Psoas muscle (tissue), 8 donors: ENCODE results near the gene ZNF530. TPM values are rescaled to one million over a fixed set of nuclear protein-coding genes. Genes with fewer than 3 reads are reported as not detected.

Experiments
- ATAC-seq, 4 donors: fragments of 200-7000 bp; cut with Tn5 transposase; one replicate each; pipeline ENCODE4 v1.9.1; 2020; ENCODE audit warnings: moderate library complexity in 3 of 4, mild to moderate bottlenecking in 2 of 4
- DNase-seq, 2 donors: peaks; one replicate each; pipeline ENCODE4 v3.0.0-alpha.2; 2020
- H3K27ac ChIP-seq: fragments of 200-600 bp; one replicate; pipeline ENCODE4 v1.8.0; 2022
- H3K27me3 ChIP-seq, 3 donors: fragments of 200-600 bp in 1 of 3; one replicate each; pipeline versions ENCODE4 v1.6.1 to v1.8.0; 2013 to 2022; ENCODE audit warnings: low read length in 2 of 3, mild to moderate bottlenecking in 2 of 3, moderate library complexity in 1 of 3; ENCODE audit not compliant: insufficient read depth in 3 of 3
- H3K36me3 ChIP-seq, 2 donors: fragments of 200-600 bp in 1 of 2; one replicate each; pipeline versions ENCODE4 v1.6.1 to v1.8.0; 2013 to 2022; ENCODE audit warnings: low read depth in 1 of 2, mild to moderate bottlenecking in 1 of 2, moderate library complexity in 1 of 2; ENCODE audit not compliant: insufficient read depth in 1 of 2
- H3K4me1 ChIP-seq: fragments of 200-600 bp; one replicate; pipeline ENCODE4 v1.8.0; 2022
- H3K4me3 ChIP-seq: fragments of 200-600 bp; one replicate; pipeline ENCODE4 v1.8.0; 2022; ENCODE audit warnings: mild to moderate bottlenecking
- H3K9me3 ChIP-seq: fragments of 200-600 bp; one replicate; pipeline ENCODE4 v1.8.0; 2022
- WGBS, 3 donors: extraction: QIAGEN DNeasy Blood & Tissue Kit; methylation state at CpG; one replicate each; pipeline versions ENCODE4 v1.1.6 to v1.1.7; 2013; 5-methylcytosine and 5-hydroxymethylcytosine counted together
- intact Hi-C, 2 donors: fragments of 100-400 bp; cut with DNase I; formaldehyde crosslinking; loops; one replicate each; pipeline versions ENCODE4 v1.11.0 to v1.14.2; 2022
- polyA plus RNA-seq, 3 donors: library from polyadenylated mRNA; stranded (reverse); fragments of 200-250 nt; gene quantifications; one replicate each; pipeline ENCODE4 v1.2.3, GENCODE V29; 2013
- total RNA-seq, 4 donors: library from RNA; stranded (reverse); fragmentation: NEBNext Ultra II Directional in 2 of 4; extraction: Animal tissue kit (Norgen Biotek cat#: 25700) in 2 of 4; gene quantifications; one replicate each; pipeline versions ENCODE4 v1.2.1 to v1.2.4, GENCODE V29; 2021 to 2023
- TF ChIP-seq, protein P1 (sequence below): fragments of 200-600 bp; IDR thresholded peaks from one replicate; pipeline ENCODE4 v1.8.0; 2022; ENCODE audit warnings: antibody characterized with exemption
- donor health status: healthy with polysubstance abuse.
- donor health status: DM: no; HTN: no; CAD: no; lungs with moderate emphysema.
- donor health status: Bipolar disorder and iron deficiency.
- donor health status: healthy.
- donor health status: DM: yes; HTN: yes; CAD: no.
- donor health status: DM: no; HTN: no; CAD: no.
- donor health status: DM: no; HTN: no; CAD: no.
- donor health status: DM: yes; HTN: yes; CAD: no.

ZNF530 gene
- total and polyA plus RNA-seq, 7 donors: 0.81 to 11.7 (median 2.3) TPM

DNA sequence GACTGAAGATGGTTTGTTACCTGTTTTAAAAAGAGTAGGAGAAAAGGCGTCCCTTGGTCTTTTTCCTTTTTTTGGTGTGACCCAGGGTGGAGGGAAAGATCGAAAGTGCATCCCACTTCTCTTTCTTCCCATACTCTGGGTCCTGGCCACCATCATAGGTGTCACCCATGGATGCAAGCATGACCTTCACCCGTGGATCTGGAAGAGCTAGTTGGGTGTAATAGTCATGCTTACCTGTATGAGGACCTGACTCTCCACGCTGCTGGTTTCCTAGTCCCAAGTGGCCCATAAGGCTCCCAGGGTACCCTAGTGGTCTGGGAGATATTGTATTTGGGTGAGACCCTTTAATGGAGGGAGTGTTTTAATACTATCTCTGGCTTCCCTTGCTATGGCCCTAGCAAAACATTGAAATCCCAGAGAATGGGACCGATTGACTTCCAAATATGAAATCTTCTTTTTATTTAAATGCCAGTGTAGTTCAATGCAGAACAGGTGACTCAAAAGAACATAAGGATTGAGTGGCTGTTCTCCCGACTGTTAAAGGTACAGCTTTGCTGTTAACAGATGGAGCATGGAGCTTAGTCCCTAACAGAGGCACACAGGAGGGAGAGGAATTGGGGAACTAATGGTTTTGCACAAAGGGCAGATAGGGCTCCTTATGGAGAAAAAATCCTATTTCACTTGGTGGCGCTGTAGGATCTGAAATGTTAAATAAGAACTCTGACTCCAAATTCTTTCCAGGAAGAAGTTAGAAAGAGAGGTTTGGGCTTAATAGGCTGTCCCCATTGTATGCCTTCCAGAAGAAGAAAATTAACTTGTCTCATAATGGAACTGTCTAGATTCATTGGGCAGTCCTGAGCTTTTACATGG lies 33.1 kb upstream of the ZNF530 start:
- Histone ChIP-seq H3K9me3 (peaks cover 85% of the 10 kb centered on the region), H3K27me3 (peaks cover 0 to 2% (median 0%) of the 10 kb centered on the region in 3 donors), H3K27ac (no peak overlapping the region), H3K36me3 (peaks cover 0 to 2% of the 10 kb centered on the region in 2 donors), H3K4me1 (no peaks in the 10 kb centered on the region), H3K4me3 (no peak overlapping the region)
- DNase-seq (no peak), ATAC-seq (no peak)
- TF ChIP-seq, protein P1, sequence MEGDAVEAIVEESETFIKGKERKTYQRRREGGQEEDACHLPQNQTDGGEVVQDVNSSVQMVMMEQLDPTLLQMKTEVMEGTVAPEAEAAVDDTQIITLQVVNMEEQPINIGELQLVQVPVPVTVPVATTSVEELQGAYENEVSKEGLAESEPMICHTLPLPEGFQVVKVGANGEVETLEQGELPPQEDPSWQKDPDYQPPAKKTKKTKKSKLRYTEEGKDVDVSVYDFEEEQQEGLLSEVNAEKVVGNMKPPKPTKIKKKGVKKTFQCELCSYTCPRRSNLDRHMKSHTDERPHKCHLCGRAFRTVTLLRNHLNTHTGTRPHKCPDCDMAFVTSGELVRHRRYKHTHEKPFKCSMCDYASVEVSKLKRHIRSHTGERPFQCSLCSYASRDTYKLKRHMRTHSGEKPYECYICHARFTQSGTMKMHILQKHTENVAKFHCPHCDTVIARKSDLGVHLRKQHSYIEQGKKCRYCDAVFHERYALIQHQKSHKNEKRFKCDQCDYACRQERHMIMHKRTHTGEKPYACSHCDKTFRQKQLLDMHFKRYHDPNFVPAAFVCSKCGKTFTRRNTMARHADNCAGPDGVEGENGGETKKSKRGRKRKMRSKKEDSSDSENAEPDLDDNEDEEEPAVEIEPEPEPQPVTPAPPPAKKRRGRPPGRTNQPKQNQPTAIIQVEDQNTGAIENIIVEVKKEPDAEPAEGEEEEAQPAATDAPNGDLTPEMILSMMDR: no peak
- intact Hi-C loops: no loop called here
- WGBS, 3 donors: 57 to 63% (median 59%) methylated on average over 7 of the region's 7 CpGs

DNA sequence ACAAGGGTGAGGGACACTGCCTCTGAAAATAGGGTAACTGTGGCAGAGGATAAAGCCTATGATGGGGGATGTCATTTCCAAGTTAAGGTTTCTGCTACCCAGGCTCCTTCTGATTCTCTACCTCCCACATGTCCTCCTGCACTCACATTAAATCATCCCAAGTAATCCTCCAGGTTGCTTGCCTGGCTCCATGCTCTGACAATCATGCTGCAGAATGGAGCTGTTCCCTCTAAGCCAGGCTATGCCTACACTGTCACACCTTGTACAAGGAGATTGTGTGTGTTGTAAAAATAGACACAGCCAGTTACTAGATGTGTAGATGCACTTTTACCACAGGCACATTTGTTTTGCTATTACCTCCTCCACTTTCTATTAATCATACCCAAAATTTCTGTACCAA lies 29.0 kb upstream of the ZNF530 start:
- Histone ChIP-seq H3K36me3 (peaks cover 36 to 38% of the 10 kb centered on the region in 2 donors), H3K27me3 (peaks cover 0 to 1% (median 0%) of the 10 kb centered on the region in 3 donors), H3K27ac (no peak overlapping the region), H3K4me1 (no peaks in the 10 kb centered on the region), H3K9me3 (peaks cover 87% of the 10 kb centered on the region), H3K4me3 (no peak overlapping the region)
- DNase-seq (no peak), ATAC-seq (no peak)
- TF ChIP-seq, protein P1: no peak
- intact Hi-C loops: no loop called here

DNA sequence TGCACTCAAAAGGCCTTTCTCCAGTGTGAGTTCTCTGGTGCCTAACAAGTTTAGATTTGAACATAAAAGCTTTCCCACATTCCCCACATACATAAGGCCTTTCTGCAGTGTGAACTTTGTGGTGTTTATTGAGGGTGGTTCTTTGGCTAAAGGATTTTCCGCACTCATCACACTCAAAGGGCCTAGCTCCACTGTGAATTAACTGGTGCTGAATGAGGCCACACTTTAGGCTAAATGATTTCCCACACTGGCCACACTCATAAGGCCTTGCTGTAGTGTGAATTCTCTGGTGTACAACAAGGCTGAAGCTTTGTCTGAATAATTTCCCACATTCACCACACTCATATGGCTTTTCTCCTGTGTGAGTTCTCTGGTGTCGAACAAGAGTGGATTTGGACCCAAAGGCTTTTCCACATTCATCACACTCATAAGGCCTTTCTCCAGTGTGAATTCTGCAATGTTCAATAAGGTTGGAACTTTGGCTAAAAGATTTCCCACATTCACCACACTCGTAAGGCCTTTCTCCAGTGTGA lies 27.2 kb upstream of the ZNF530 start:
- ATAC-seq (no peak), DNase-seq (no peak)
- Histone ChIP-seq H3K36me3 (peaks cover 38 to 52% of the 10 kb centered on the region in 2 donors), H3K9me3 (peaks cover 87% of the 10 kb centered on the region), H3K27ac (no peak overlapping the region), H3K4me3 (no peak overlapping the region), H3K4me1 (peaks cover under 1% of the 10 kb centered on the region), H3K27me3 (no peaks in the 10 kb centered on the region)
- intact Hi-C loops: no loop called here
- 94 to 99% (median 99%) methylated on average over 3 of the region's 3 CpGs for WGBS, 3 donors
- TF ChIP-seq, protein P1: no peak

- TF ChIP-seq, protein P1: no peak
- ATAC-seq (no peak), DNase-seq (no peak)
- no peak overlapping the region for H3K4me3 ChIP-seq
- H3K27ac ChIP-seq: no peak overlapping the region
- peaks cover 11% of the 10 kb centered on the region for H3K4me1 ChIP-seq
- H3K27me3 ChIP-seq: no peaks in the 10 kb centered on the region
- peaks cover 36 to 52% of the 10 kb centered on the region in 2 donors for H3K36me3 ChIP-seq
- peaks cover 70% of the 10 kb centered on the region for H3K9me3 ChIP-seq
- intact Hi-C loops: loop anchor here in 1 of 2 donors (5.0 kb wide), 1 partner anchor 49 kb away; the partner anchor contains the start of gene ZNF549
These were observed 23.0 kb upstream of the ZNF530 start for GRCh38 chr19:57576661-57577060.
